Stimulated activated CD4-positive, alpha-beta T cell treated with anti-CD3 and anti-CD28 coated beads, TNF-alpha, amount 100 ng/mL, for 24 hours (primary cell): ENCODE results near the gene ZNF281.
"Not testable (repeated sequence)": the region's sequence is repeated elsewhere in the genome, so short reads cannot be mapped to it uniquely, and the experiment has no call there.

Experiments used
- DNase-seq, 3 experiments: peaks; one replicate each; pipeline ENCODE4 v3.0.0-alpha.2; 2020; ENCODE audit warnings: low read depth in 3 of 3

The ZNF281 gene

GRCh38 chr1:200364091-200364759, 45.6 kb downstream of the ZNF281 start:
- no peak for DNase-seq

- no peak for DNase-seq
Measured at GRCh38 chr1:200363264-200363933, 46.4 kb downstream of the ZNF281 start.

GRCh38 chr1:200362421-200362820, 47.4 kb downstream of the ZNF281 start:
- no peak for DNase-seq

DNA sequence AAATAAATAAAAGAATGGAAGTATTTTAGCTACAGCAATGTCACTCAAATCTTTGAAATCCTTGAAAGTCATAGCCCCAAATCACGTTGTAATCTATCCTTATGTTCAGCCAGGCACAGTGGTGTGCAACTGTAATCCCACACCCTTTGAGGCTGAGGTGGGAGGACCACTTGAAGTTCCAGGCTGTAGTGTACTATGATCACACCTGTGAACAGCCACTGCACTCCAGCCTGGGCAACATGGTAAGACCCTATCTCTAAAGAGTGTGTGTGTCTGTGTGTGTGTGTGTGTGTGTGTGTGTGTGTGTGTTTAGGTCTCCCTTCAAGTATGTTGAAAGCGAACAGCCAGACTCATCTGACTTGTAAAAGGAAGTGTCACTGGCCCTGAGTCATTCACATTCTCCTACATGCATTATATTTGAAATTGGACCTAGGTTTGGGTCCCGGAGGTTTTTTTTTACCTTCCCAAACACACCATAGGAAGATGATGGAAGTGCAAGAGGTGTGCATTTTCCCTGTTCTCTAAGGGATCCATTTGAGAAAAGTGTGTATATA, 50.1 kb downstream of the ZNF281 start:
- DNase-seq: no peak

DNA sequence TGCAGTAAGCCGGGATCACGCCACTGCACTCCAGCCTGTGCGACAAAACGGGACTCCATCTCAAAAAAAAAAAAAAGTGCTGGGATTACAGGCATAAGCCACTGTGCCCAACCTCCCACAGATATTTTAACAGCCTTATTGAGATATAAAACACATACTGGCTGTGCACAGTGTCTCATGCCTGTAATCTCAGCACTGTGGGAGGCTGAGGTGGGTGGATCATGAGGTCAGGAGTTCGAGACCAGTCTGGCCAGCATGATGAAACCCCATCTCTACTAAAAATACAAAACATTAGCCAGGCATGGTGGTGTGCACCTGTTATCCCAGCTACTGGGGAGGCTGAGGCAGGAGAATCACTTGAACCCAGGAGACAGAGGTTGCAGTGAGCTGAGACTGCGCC, 51.9 kb downstream of the ZNF281 start:
- DNase-seq: not testable (repeated sequence)

- DNase-seq: no peak
Measured at GRCh38 chr1:200355801-200356200, 54.0 kb downstream of the ZNF281 start.
